Stimulated activated naive CD8-positive, alpha-beta T cell treated with anti-CD3 and anti-CD28 coated beads, Interleukin-15, Interleukin-2, amounts not matched to agents 100 ng/mL and 50 ng/mL, for 24 hours (primary cell): ENCODE results near the gene SMARCB1.
A peak's percentile ranks its signal among the peaks of the same experiment; 100 is the strongest.
"Not testable (repeated sequence)": the region's sequence is repeated elsewhere in the genome, so short reads cannot be mapped to it uniquely, and the experiment has no call there.

Experiments used
- H3K27ac Mint-ChIP-seq: one replicate; pipeline ENCODE4 v1.8.0; 2021; ENCODE audit warnings: mild to moderate bottlenecking, mixed read lengths
- H3K27me3 Mint-ChIP-seq: one replicate; pipeline ENCODE4 v1.8.0; 2021; ENCODE audit warnings: mixed read lengths
- H3K36me3 Mint-ChIP-seq: one replicate; pipeline ENCODE4 v1.8.0; 2021; ENCODE audit warnings: low read depth, mixed read lengths
- H3K4me1 Mint-ChIP-seq: one replicate; pipeline ENCODE4 v1.8.0; 2021; ENCODE audit warnings: low read depth, mixed read lengths
- H3K4me3 Mint-ChIP-seq: one replicate; pipeline ENCODE4 v1.8.0; 2021; ENCODE audit warnings: mild to moderate bottlenecking, mixed read lengths
- H3K9me3 Mint-ChIP-seq: one replicate; pipeline ENCODE4 v1.8.0; 2021; ENCODE audit warnings: mixed read lengths

The SMARCB1 gene

GRCh38 chr22:23845265-23846080, 58.7 kb downstream of the SMARCB1 start:
- no peak overlapping the region for H3K27ac Mint-ChIP-seq
- H3K4me3 Mint-ChIP-seq = no peak overlapping the region
- H3K4me1 Mint-ChIP-seq = peaks cover 15% of the 10 kb centered on the region

GRCh38 chr22:23846081-23846469, 59.3 kb downstream of the SMARCB1 start:
- Mint-ChIP-seq H3K4me1 (peaks cover 15% of the 10 kb centered on the region), H3K4me3 (no peak overlapping the region), H3K36me3 (no peaks in the 10 kb centered on the region), H3K27me3 (no peaks in the 10 kb centered on the region), H3K27ac (no peak overlapping the region), H3K9me3 (no peaks in the 10 kb centered on the region)

More at GRCh38 chr22:23845265-23846080, 58.7 kb downstream of the SMARCB1 start:
- Mint-ChIP-seq H3K27me3 (no peaks in the 10 kb centered on the region), H3K9me3 (no peaks in the 10 kb centered on the region), H3K36me3 (no peaks in the 10 kb centered on the region)

GRCh38 chr22:23847310-23847920, 60.6 kb downstream of the SMARCB1 start:
- Mint-ChIP-seq H3K36me3 (no peaks in the 10 kb centered on the region), H3K4me3 (no peak overlapping the region), H3K27ac (no peak overlapping the region), H3K4me1 (peaks cover 15% of the 10 kb centered on the region), H3K27me3 (no peaks in the 10 kb centered on the region), H3K9me3 (no peaks in the 10 kb centered on the region)

- H3K9me3 Mint-ChIP-seq = no peaks in the 10 kb centered on the region
- H3K27me3 Mint-ChIP-seq = no peaks in the 10 kb centered on the region
- H3K4me3 Mint-ChIP-seq = no peak overlapping the region
- H3K36me3 Mint-ChIP-seq = no peaks in the 10 kb centered on the region
- no peak overlapping the region for H3K27ac Mint-ChIP-seq
- peaks cover 15% of the 10 kb centered on the region for H3K4me1 Mint-ChIP-seq
Measured at GRCh38 chr22:23847991-23848864, 61.5 kb downstream of the SMARCB1 start.

- Mint-ChIP-seq H3K4me1 (peaks cover 15% of the 10 kb centered on the region), H3K36me3 (no peaks in the 10 kb centered on the region), H3K27ac (no peak overlapping the region), H3K27me3 (no peaks in the 10 kb centered on the region), H3K9me3 (no peaks in the 10 kb centered on the region), H3K4me3 (no peak overlapping the region)
Measured at GRCh38 chr22:23849009-23850006, 62.5 kb downstream of the SMARCB1 start.

- no peaks in the 10 kb centered on the region for H3K36me3 Mint-ChIP-seq
- no peaks in the 10 kb centered on the region for H3K9me3 Mint-ChIP-seq
- H3K4me3 Mint-ChIP-seq = peak overlapping the region; percentile 35
- H3K27ac Mint-ChIP-seq = no peak overlapping the region
- H3K27me3 Mint-ChIP-seq = no peaks in the 10 kb centered on the region
- H3K4me1 Mint-ChIP-seq = peaks cover 11% of the 10 kb centered on the region
Measured at GRCh38 chr22:23850136-23850611, 63.4 kb downstream of the SMARCB1 start.

- no peaks in the 10 kb centered on the region for H3K27me3 Mint-ChIP-seq
- peak overlapping the region; percentile 85 for H3K27ac Mint-ChIP-seq
- H3K4me1 Mint-ChIP-seq = peaks cover 19% of the 10 kb centered on the region
- peak overlapping the region; percentile 89 for H3K4me3 Mint-ChIP-seq
- no peaks in the 10 kb centered on the region for H3K9me3 Mint-ChIP-seq
- no peaks in the 10 kb centered on the region for H3K36me3 Mint-ChIP-seq
Measured at GRCh38 chr22:23856721-23857605, 70.2 kb downstream of the SMARCB1 start.

GRCh38 chr22:23857606-23858483, 71.1 kb downstream of the SMARCB1 start, which contains the start of gene SLC2A11:
SLC2A11 (plus strand) TSS chr22:23857875; CDS start chr22:23858000, 125 bp downstream.
- H3K9me3 Mint-ChIP-seq = no peaks in the 10 kb centered on the region
- H3K27ac Mint-ChIP-seq = peak within 1 kb of the TSS; percentile 85
- peaks cover 22% of the 10 kb centered on the region for H3K4me1 Mint-ChIP-seq
- H3K27me3 Mint-ChIP-seq = no peaks in the 10 kb centered on the region
- no peaks in the 10 kb centered on the region for H3K36me3 Mint-ChIP-seq
- H3K4me3 Mint-ChIP-seq = peak within 1 kb of the TSS; percentile 89

GRCh38 chr22:23858484-23858815, 71.7 kb downstream of the SMARCB1 start:
- no peaks in the 10 kb centered on the region for H3K27me3 Mint-ChIP-seq
- H3K9me3 Mint-ChIP-seq = no peaks in the 10 kb centered on the region
- peak overlapping the region; percentile 85 for H3K27ac Mint-ChIP-seq
- peaks cover 22% of the 10 kb centered on the region for H3K4me1 Mint-ChIP-seq
- no peaks in the 10 kb centered on the region for H3K36me3 Mint-ChIP-seq
- H3K4me3 Mint-ChIP-seq = peak overlapping the region; percentile 89

- no peaks in the 10 kb centered on the region for H3K36me3 Mint-ChIP-seq
- H3K4me1 Mint-ChIP-seq = peaks cover 22% of the 10 kb centered on the region
- H3K9me3 Mint-ChIP-seq = no peaks in the 10 kb centered on the region
- peak overlapping the region; percentile 89 for H3K4me3 Mint-ChIP-seq
- no peak overlapping the region for H3K27ac Mint-ChIP-seq
- no peaks in the 10 kb centered on the region for H3K27me3 Mint-ChIP-seq
Measured at GRCh38 chr22:23859201-23859600, 72.4 kb downstream of the SMARCB1 start.

- H3K9me3 Mint-ChIP-seq, H3K4me3 Mint-ChIP-seq, H3K27me3 Mint-ChIP-seq, H3K27ac Mint-ChIP-seq, H3K36me3 Mint-ChIP-seq: not testable (repeated sequence)
- H3K4me1 Mint-ChIP-seq = peaks cover 22% of the 10 kb centered on the region
Measured at GRCh38 chr22:23860187-23860586, 73.4 kb downstream of the SMARCB1 start.

GRCh38 chr22:23862103-23862502, 75.3 kb downstream of the SMARCB1 start:
- no peak overlapping the region for H3K4me3 Mint-ChIP-seq
- H3K4me1 Mint-ChIP-seq = peaks cover 13% of the 10 kb centered on the region
- H3K27me3 Mint-ChIP-seq = no peaks in the 10 kb centered on the region
- H3K9me3 Mint-ChIP-seq = no peaks in the 10 kb centered on the region
- H3K27ac Mint-ChIP-seq = no peak overlapping the region
- no peaks in the 10 kb centered on the region for H3K36me3 Mint-ChIP-seq
